ENCODE results near the gene CHD2. TPM values are rescaled to one million over a fixed set of nuclear protein-coding genes. Genes with fewer than 3 reads are reported as not detected.

Gene CHD2
- polyA plus RNA-seq, 2 of the 4 experiments (the other 2 are of a cell fraction): 29.5 to 68.2 TPM

GRCh38 chr15:92904722-92905571 lies 4.8 kb downstream of the CHD2 start (continued):
- TF ChIP-seq MAX (IDR thresholded peaks at IDR 0.05): no peak
- TF ChIP-seq REST (IDR thresholded peaks at IDR 0.05): no peak

GRCh38 chr15:92906020-92906419 lies 5.9 kb downstream of the CHD2 start:
- ATAC-seq (no peak), DNase-seq (ENCODE audit: low read depth in 1 of 2, low spot score in 1 of 2) (no peak), FAIRE-seq (no peak)
- no peaks in the 10 kb centered on the region for H3K9me3 ChIP-seq
- H3K4me3 ChIP-seq: peak overlapping the region; percentile 56; the same call in 2 of the 3 replicates
- ChIA-PET POLR2A (interaction anchor here (1.0 to 11.1 kb wide), 6 partner anchors 10 to 102 kb away, joined by 3 to 374 read pairs (median 38); no protein-coding TSS in a partner anchor), CTCF (interaction anchor here (1.1 to 9.5 kb wide), 5 partner anchors 12 to 109 kb away, joined by 3 to 98 read pairs (median 14); no protein-coding TSS in a partner anchor)
- 5% methylated on average over 3 of the region's 3 CpGs for WGBS (ENCODE audit: missing lambda C conversion rate)
- peak overlapping the region; percentile 88 to 91 for H3K27ac ChIP-seq
- H3K4me1 ChIP-seq: peaks cover 60% of the 10 kb centered on the region
- TF ChIP-seq HOXB5 (CRISPR knock-in tag; IDR thresholded peaks at IDR 0.05): 0 out of 2 replicates have a peak, but pooled peaks have one; percentile 34
- peak; percentile 17; the same call in 1 of the 2 replicates for TF ChIP-seq RARB (CRISPR knock-in tag; IDR thresholded peaks at IDR 0.05)
- TF ChIP-seq HOXA7 (CRISPR knock-in tag; IDR thresholded peaks at IDR 0.05): peak; percentile 47; the same call in 1 of the 2 replicates
- no peak for TF ChIP-seq EHMT2 (IDR thresholded peaks at IDR 0.05; ENCODE audit: low read depth)
- TF ChIP-seq FOSB (CRISPR knock-in tag; IDR thresholded peaks at IDR 0.05): peak; percentile 32; the same call in 1 of the 2 replicates
- peak overlapping the region; percentile 96 for H3K4me2 ChIP-seq

GRCh38 chr15:92906563-92907081 lies 6.5 kb downstream of the CHD2 start:
- DNase-seq (ENCODE audit: low read depth in 1 of 2, low spot score in 1 of 2) (peak in 1 of 2 experiments; percentile 78), FAIRE-seq (no peak), ATAC-seq (no peak)
- H3K4me2 ChIP-seq: peak overlapping the region; percentile 96
- peaks cover 66% of the 10 kb centered on the region for H3K4me1 ChIP-seq
- no peaks in the 10 kb centered on the region for H3K9me3 ChIP-seq
- TF ChIP-seq REST (IDR thresholded peaks at IDR 0.05) (no peak), HOXB5 (CRISPR knock-in tag; IDR thresholded peaks at IDR 0.05) (no peak), JUN (IDR thresholded peaks at IDR 0.05) (no peak), PBX3 (IDR thresholded peaks at IDR 0.05) (no peak), POLR2AphosphoS2 (conservative IDR thresholded peaks at IDR 0.05; ENCODE audit: low read length) (no peak), JUNB (IDR thresholded peaks at IDR 0.05) (peak; percentile 35; the same call in 1 of the 2 replicates), FOSL2 (IDR thresholded peaks at IDR 0.05) (no peak), FOSL2 (CRISPR knock-in tag; IDR thresholded peaks at IDR 0.05) (peak; percentile 63), USF2 (IDR thresholded peaks at IDR 0.05) (no peak), MAZ (IDR thresholded peaks at IDR 0.05; ENCODE audit: borderline replicate concordance, low read depth, low read length) (no peak)
- CTCF ChIA-PET: interaction anchor here (0.7 to 9.5 kb wide), 11 partner anchors 9 to 110 kb away, joined by 3 to 98 read pairs (median 4); no protein-coding TSS in a partner anchor
- H3K27ac ChIP-seq: peak overlapping the region; percentile 88 to 91
- WGBS (ENCODE audit: missing lambda C conversion rate): 0% methylated on average over 1 of the region's 1 CpG
- peak overlapping the region; percentile 56; the same call in 2 of the 3 replicates for H3K4me3 ChIP-seq
- POLR2A ChIA-PET: interaction anchor here (0.6 to 11.1 kb wide), 8 partner anchors 9 to 105 kb away, joined by 3 to 374 read pairs (median 12); no protein-coding TSS in a partner anchor

Data from A549 (cell line).